GM12874 (cell line): Measurements from ENCODE around the gene NFYC.

Source experiments
- CTCF ChIP-seq: IDR thresholded peaks from 2 replicates; pipeline ENCODE4 v1.5.1; 2011; ENCODE audit warnings: low read depth, mild to moderate bottlenecking, control low read depth, low read length, moderate library complexity; ENCODE audit not compliant: insufficient read depth

Gene NFYC

GRCh38 chr1:40717955-40718354 is 26.5 kb downstream of the NFYC start:
- no peak for TF ChIP-seq CTCF

GRCh38 chr1:40720493-40720892 is 29.0 kb downstream of the NFYC start:
- TF ChIP-seq CTCF, result no peak

GRCh38 chr1:40722622-40723021 is 31.1 kb downstream of the NFYC start:
- no peak for TF ChIP-seq CTCF

GRCh38 chr1:40723196-40723955 is 31.9 kb downstream of the NFYC start:
- TF ChIP-seq CTCF, result no peak

GRCh38 chr1:40732756-40733301 is 41.3 kb downstream of the NFYC start:
- no peak for TF ChIP-seq CTCF

- TF ChIP-seq CTCF, result no peak
Observed at GRCh38 chr1:40734882-40735628, 43.6 kb downstream of the NFYC start.

GRCh38 chr1:40736085-40736531 is 44.6 kb downstream of the NFYC start:
- no peak for TF ChIP-seq CTCF
